Bronchus fibroblast of lung (primary cell): ENCODE measurements around the gene OR4C11. TPM values are rescaled to one million over a fixed set of nuclear protein-coding genes. Genes with fewer than 3 reads are reported as not detected.

Source experiments
- total RNA-seq: library from RNA; depleted of rRNA; stranded (reverse); fragments of >200 nt; gene quantifications from 2 replicates; pipeline ENCODE4 v1.2.3, GENCODE V29; 2015

Gene OR4C11
- total RNA-seq = not detected in 2 replicates

GRCh38 chr11:55607545-55607944 lies at the start of gene OR4C11:
OR4C11 (minus strand) TSS chr11:55607645; CDS start chr11:55604373, 3,272 bp downstream.

GRCh38 chr11:55648027-55648426 lies 40.6 kb upstream of the OR4C11 start, which contains the start of gene OR4S2:
OR4S2 (plus strand) TSS chr11:55648327; CDS start chr11:55650904, 2,577 bp downstream.

GRCh38 chr11:55634813-55635212 lies 27.4 kb upstream of the OR4C11 start, which contains the start of gene OR4P4:
OR4P4 (plus strand) TSS chr11:55635113.

GRCh38 chr11:55571828-55572227 lies 35.6 kb downstream of the OR4C11 start, which contains the start of gene OR4C16:
OR4C16 (plus strand) TSS chr11:55572128; CDS start chr11:55572128, 0 bp downstream.

GRCh38 chr11:55554169-55554568 lies 53.3 kb downstream of the OR4C11 start, which contains the start of gene OR4C15:
OR4C15 (plus strand) TSS chr11:55554469; CDS start chr11:55554469, 0 bp downstream.

Other genes starting within 250 kb of the OR4C11 start
- not detected in 2 replicates for gene OR4A15, start 239.7 kb downstream of the OR4C11 start, total RNA-seq
- gene OR4C15, start 53.2 kb downstream of the OR4C11 start, total RNA-seq = not detected in 2 replicates
- gene OR4C16, start 35.5 kb downstream of the OR4C11 start, total RNA-seq = not detected in 2 replicates
- not detected in 2 replicates for gene OR4P4, start 27.5 kb upstream of the OR4C11 start, total RNA-seq
- not detected in 2 replicates for gene OR4S2, start 40.7 kb upstream of the OR4C11 start, total RNA-seq
- gene OR4C6, start 54.6 kb upstream of the OR4C11 start, total RNA-seq = not detected in 2 replicates
- gene OR5D13, start 165.8 kb upstream of the OR4C11 start, total RNA-seq = not detected in 2 replicates
- gene OR5D14, start 187.9 kb upstream of the OR4C11 start, total RNA-seq = not detected in 2 replicates
- not detected in 2 replicates for gene OR5L1, start 203.7 kb upstream of the OR4C11 start, total RNA-seq
- not detected in 2 replicates for gene OR5D18, start 212.0 kb upstream of the OR4C11 start, total RNA-seq
- not detected in 2 replicates for gene OR5L2, start 219.6 kb upstream of the OR4C11 start, total RNA-seq
- not detected in 2 replicates for gene OR5D16, start 231.1 kb upstream of the OR4C11 start, total RNA-seq